ENCODE data around the gene SLC18B1.

Gene SLC18B1

DNA sequence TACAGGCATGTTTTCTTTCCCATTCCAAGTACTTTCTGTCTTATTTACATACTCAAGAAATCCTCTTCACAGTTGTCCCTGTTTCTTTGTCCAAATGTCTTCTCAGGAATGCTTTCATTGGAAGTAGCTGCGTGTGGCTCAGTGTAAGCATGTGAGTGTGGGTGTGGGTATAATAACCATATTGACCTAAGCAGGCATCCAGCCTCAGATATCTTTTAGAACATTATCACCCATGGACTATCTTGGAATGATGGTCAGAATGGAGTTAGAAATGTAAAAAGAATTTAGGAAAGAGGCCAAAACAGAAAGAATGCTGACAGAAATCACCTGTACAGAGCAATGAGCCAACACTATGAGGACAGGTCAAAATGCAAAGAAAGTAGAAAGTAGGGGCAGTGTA is 57.2 kb downstream of the SLC18B1 start:
- no peak for DNase-seq (ENCODE audit: low read depth)

DNA sequence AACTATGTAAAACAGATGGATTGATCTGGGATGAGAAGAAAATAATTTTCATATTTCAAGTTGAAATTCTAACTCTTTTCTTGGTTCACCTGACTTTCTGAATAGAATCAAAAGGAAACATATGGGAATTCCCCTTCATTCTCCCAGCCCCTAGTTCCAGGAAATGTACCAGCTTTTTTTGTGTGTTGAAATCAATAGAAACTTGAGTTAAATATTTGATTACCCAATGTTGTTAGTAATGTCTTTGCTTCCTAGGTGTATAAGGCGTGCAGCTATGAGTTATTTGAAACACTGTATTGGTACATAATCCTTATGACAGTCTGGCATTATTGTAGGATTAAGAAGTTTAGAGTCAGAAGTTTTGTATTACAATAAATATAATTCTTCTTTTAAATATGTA is 62.2 kb downstream of the SLC18B1 start:
- peak; percentile 41 for DNase-seq (ENCODE audit: low read depth)

DNA sequence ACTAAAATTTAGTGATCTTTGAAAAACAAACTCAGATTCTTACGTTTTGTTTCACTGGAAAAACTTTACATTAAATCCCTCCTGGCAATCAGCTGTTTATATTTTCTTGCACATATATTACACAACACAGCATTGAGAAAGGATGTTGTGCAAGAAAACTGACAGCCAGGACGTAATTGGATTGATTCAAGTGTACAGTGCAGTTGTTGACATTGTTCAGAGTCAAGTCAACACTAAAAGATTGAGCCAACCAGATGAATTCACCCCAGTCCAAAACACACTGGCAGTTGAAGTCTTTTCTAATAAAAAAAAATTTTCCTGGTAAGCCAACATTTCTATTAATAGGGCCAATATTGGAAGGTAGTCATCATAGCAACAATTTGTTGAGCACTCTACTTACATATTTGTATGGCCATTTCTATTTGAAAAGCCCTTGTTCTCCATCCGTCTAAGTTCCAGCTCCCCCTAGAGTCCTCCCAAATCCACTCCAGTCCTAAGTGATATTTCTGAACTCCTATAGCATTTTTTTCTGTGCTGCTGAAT is 63.7 kb downstream of the SLC18B1 start:
- peak; percentile 94 for DNase-seq (ENCODE audit: low read depth)

DNA sequence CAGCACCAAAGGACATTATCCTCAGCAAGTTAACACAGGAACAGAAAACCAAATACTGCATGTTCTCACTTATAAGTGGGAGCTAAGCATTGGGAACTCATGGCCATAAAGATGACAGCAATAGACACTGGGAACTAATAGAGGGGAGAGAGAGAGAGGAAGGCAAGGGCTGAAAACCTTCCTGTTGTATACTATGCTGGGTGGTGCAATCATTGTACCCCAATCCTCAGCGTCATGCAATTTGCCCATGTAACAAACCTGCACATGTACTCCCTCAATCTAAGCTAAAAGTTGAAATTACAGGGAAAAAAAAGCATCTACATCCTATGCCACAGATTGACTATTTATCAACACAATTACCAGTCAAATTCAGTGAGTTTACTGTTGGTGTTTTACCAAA is 64.6 kb downstream of the SLC18B1 start:
- no peak for DNase-seq (ENCODE audit: low read depth)

DNA sequence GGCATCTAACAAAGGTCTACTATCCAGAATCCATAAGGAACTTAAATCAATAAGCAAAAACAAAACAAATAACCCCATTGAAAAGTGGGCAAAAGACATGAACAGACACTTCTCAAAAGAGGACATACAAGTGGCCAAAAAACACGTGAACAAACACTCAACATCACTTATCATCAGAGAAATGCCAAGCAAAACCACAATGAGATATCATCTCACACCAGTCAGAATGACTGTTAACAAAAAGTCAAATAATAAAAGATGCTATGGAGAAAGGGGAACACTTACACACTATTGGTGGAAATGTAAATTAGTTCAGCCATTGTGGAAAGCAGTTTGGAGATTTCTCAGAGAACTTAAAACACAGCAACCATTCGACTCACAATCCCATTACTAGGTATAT is 65.2 kb downstream of the SLC18B1 start:
- DNase-seq (ENCODE audit: low read depth) = peak; percentile 52

DNA sequence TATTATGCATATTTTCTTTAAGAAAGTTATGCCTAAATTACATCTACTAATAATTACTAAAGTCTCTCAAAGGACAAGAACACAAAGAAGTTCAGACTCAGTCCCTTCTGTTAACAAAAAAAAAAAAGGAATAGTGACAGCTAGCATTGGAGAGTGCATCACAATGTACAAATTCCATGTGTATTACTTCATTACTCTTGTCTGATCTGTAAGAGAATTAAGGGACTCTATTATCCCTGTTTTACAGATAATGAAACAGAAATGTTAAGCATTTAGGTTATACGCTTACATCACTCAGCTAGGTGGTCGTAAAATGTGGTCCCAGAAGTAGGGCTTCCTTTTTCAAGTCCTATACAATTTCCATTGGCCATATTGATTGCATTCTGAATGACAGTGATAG is 67.4 kb downstream of the SLC18B1 start:
- peak; percentile 29 for DNase-seq (ENCODE audit: low read depth)

DNA sequence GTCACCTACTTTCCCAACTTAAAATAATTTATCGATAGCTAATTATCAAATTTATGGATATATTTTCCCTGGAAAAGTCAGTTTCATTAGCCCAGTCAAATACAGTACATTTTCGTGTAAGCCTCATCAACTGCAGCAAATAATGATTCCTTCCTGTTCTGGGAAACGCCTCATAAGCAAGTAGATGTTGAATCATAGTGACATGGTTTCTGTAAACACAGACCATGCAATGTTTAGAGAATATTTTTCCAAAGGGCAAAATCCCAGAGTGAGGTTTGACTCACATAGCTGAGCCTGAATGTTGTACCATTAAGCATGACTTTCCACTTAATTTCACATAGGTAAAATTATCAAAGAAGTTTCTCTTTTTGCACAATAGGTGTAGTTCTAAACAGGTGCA is 67.9 kb downstream of the SLC18B1 start:
- DNase-seq (ENCODE audit: low read depth) = peak; percentile 86

DNA sequence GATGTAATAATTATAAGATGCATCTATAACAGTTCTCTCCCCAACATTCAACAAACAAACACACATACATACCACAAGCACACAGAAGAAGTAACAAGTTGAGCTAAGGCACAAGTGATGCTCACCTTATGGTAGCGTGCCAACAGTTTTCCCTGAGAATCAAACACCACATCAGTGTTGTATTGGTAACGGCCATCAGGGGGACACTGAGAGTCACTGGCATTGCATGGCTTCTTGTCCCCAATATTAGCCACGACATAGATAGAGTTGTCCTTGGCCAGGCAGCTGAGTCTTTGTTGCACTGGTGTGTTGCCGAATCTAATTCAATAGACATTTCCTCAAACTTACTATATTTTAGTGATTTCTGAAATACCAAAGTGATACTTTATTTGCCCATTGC is 69.8 kb downstream of the SLC18B1 start:
- DNase-seq (ENCODE audit: low read depth) = no peak

DNA sequence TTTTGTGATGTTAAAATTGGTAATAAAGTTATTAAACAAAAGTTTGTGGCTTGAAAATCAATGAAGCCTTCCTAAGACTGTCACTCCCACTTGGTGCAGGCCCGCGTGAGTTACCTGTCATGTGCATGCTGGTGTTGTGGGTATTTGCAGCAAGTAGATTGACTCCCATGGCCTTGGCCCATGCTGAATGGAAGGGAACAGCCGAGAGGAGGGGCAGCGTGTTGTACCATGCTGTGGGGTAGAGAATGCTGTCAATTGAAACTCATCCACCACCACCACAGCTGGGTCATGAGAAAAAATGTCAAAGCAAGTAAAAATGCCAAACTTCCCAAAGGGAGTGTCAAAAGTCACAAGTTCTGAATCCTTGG is 71.8 kb downstream of the SLC18B1 start:
- DNase-seq (ENCODE audit: low read depth) = no peak

DNA sequence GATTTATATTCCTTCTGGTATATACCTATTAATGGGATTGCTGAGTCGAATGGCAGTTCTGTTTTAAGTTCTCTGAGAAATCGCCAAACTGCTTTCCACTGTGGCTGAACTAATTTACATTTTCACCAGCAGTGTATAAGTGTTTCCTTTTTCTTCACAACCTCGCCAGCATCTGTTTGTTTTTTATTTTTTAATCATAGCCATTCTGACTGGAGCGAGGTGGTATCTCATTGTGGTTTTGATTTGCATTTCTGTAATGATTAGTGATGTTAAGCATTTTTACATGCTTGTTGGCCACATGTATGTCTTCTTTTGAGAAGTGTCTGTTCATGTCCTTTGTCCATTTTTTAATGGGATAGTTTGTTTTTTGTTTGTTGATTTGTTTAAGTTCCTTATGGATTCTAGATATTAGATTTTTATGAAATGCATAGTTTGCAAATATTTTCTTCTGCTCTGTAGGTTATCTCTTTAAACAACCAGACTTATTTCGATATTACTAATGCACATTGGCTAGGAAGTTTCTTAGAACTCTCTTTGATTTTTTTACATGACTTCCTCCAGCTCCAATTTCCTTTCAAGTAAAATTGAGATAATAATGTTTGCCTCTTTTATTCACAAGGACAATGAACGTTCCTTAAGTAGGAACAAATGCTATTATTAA is 72.4 kb downstream of the SLC18B1 start:
- DNase-seq (ENCODE audit: low read depth) = no peak

DNA sequence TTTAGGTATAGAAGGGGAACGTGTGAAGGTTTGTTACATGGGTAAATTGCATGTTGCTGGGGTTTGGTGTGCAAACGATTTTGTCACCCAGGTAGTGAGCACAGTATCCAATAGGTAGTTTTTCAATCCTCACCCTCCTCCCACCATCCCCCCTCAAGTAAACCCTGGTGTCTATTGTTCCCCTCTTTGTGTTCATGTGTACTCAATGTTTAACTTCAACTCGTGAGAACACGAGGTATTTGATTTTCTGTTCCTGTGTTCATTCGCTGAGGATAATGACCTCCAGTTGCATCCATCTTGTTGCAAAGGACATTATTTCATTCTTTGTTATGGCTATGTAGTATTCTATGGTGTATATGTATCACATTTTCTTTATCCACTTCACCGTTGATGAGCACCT is 73.0 kb downstream of the SLC18B1 start:
- DNase-seq (ENCODE audit: low read depth) = no peak

DNA sequence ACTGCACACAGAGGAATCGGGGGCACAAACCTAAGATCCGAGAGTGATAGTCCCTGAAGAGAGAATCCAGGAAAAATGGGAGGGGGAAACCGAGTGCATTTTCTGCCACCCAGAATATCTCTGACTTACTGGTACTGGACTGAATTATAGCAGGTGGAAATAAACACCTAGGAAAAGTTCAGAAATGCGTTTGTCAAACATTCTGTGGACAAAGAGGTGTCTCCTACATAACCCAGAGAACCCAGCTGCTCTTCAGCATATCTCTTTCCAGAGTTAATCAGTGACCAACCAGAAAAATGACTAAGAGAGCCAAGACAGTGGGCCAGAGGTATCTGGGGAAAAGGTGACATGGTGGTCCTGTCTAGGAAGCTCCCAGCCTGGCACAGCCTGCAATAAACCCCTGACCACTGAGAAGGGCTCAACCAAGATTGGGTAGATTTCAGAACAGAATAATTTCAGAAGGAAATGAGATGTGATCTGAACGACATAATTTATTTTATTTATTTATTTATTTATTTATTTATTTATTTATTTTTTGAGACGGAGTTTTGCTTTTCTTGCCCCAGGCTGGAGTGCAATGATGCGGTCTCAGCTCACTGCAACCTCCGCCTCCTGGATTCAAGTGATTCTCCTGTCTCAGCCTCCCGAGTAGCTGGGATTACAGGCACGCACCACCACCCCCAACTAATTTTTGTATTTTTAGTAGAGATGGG is 78.5 kb downstream of the SLC18B1 start:
- DNase-seq (ENCODE audit: low read depth) = no peak
